Panc1 (cell line): ENCODE results near the gene KRTAP10-4. TPM values are rescaled to one million over a fixed set of nuclear protein-coding genes. Genes with fewer than 3 reads are reported as not detected.
A peak's percentile ranks its signal among the peaks of the same experiment; 100 is the strongest.

Experiments
- ATAC-seq: fragments of 200-7000 bp; cut with Tn5 transposase; 2 replicates; pipeline ENCODE4 v1.9.1; 2020; ENCODE audit warnings: mild to moderate bottlenecking, moderate library complexity
- BruUV-seq: library from RNA; stranded (reverse); fragments of 400-500 nt; replicated peaks from 2 replicates; lab custom pipeline; 2021; lab: Mats Ljungman, UMichigan
- CTCF ChIA-PET: fragments of 300-600 bp; sonication (Branson Sonifier 250); formaldehyde crosslinking; loops from one replicate; lab custom pipeline; 2022; ENCODE audit warnings: antibody characterized with exemption; lab: Charles Lee
- POLR2A ChIA-PET: fragments of 300-600 bp; sonication (Branson Sonifier 250); formaldehyde crosslinking; loops from one replicate; lab custom pipeline; 2022; ENCODE audit warnings: antibody characterized with exemption; lab: Charles Lee
- DNase-seq: peaks from one replicate; pipeline ENCODE4 v3.0.0-alpha.2; 2010; ENCODE audit warnings: low read depth, low spot score
- H3K27ac ChIP-seq: 2 replicates; pipeline ENCODE4 v1.5.1; 2011; ENCODE audit warnings: mild to moderate bottlenecking, low read length, inconsistent platforms
- H3K27me3 ChIP-seq: fragments of 200-500 bp; sonication (Bioruptor generic); 2 replicates; pipeline ENCODE4 v1.6.0; 2014; ENCODE audit warnings: low read length, inconsistent platforms; ENCODE audit not compliant: control insufficient read depth, insufficient read depth
- H3K36me3 ChIP-seq: fragments of 200-500 bp; sonication (Bioruptor generic); 2 replicates; pipeline ENCODE4 v1.5.1; 2014; ENCODE audit warnings: inconsistent platforms, mild to moderate bottlenecking, low read length, moderate library complexity; ENCODE audit not compliant: control insufficient read depth, insufficient read depth
- H3K4me1 ChIP-seq: 2 replicates; pipeline ENCODE4 v1.5.1; 2011; ENCODE audit warnings: inconsistent platforms, mild to moderate bottlenecking, low read length, moderate library complexity; ENCODE audit not compliant: control insufficient read depth, insufficient read depth
- H3K4me3 ChIP-seq, 2 experiments: 2 replicates each; pipeline ENCODE4 v1.5.1; 2011 to 2012; ENCODE audit warnings: low read depth in 2 of 2, low read length in 2 of 2, mild to moderate bottlenecking in 2 of 2, inconsistent platforms in 1 of 2, moderate library complexity in 1 of 2
- H3K9me3 ChIP-seq: fragments of 200-500 bp; sonication (Bioruptor generic); 2 replicates; pipeline ENCODE4 v1.5.1; 2014; ENCODE audit warnings: low read depth, mild to moderate bottlenecking, inconsistent platforms, low read length, moderate library complexity; ENCODE audit not compliant: control insufficient read depth, insufficient read depth
- CTCF ChIP-seq: fragments of 450-650 bp; IDR thresholded peaks from 2 replicates; pipeline ENCODE4 v1.5.1; 2017; ENCODE audit warnings: mild to moderate bottlenecking
- POLR2AphosphoS5 ChIP-seq: IDR thresholded peaks from 2 replicates; pipeline ENCODE4 v1.6.1; 2012; ENCODE audit warnings: mild to moderate bottlenecking, low read depth, low read length, moderate library complexity
- REST ChIP-seq, 2 experiments: IDR thresholded peaks; 2 replicates each; pipeline ENCODE4 v1.6.1; 2011 to 2012; ENCODE audit warnings: low read depth in 2 of 2, control low read depth in 1 of 2, low read length in 1 of 2, mild to moderate bottlenecking in 1 of 2, moderate library complexity in 1 of 2; ENCODE audit not compliant: insufficient read depth in 1 of 2
- SIN3A ChIP-seq: IDR thresholded peaks from 2 replicates; pipeline ENCODE4 v1.6.1; 2012; ENCODE audit warnings: low read depth, mild to moderate bottlenecking, low read length, moderate library complexity, borderline replicate concordance; ENCODE audit not compliant: insufficient read depth
- TCF7L2 ChIP-seq: IDR thresholded peaks from 2 replicates; pipeline ENCODE4 v1.6.1; 2011; ENCODE audit warnings: mild to moderate bottlenecking, low read depth, low read length, inconsistent platforms
- in situ Hi-C: cut with HindIII; loops from 2 replicates; pipeline ENCODE4 v1.10.0; 2016; ENCODE audit warnings: low sequenced_read_pairs, low pct_unique_long_range_greater_than_20kb
- intact Hi-C: fragments of 100-400 bp; cut with micrococcal nuclease; formaldehyde crosslinking; loops from one replicate; pipeline ENCODE4 v1.10.0; 2022; ENCODE audit not compliant: unreplicated experiment
- total RNA-seq: library from RNA; stranded (reverse); gene quantifications from one replicate; pipeline ENCODE4 v1.2.1, GENCODE V29; 2021; ENCODE audit not compliant: unreplicated experiment

Gene KRTAP10-4
- total RNA-seq, 1 experiment from 2014 or later, result not detected

- CTCF ChIA-PET, result interaction anchor here (0.6 kb wide), 1 partner anchor 561 kb away, joined by 4 read pairs; no protein-coding TSS in a partner anchor
- in situ Hi-C loops, result no loop called here
- no peaks in the 10 kb centered on the region; the same call in 1 of the 2 replicates for H3K27me3 ChIP-seq
- H3K27ac ChIP-seq, result no peak overlapping the region
- H3K9me3 ChIP-seq, result 0 out of 2 replicates have a peak, but pooled peaks cover 7% of the 10 kb centered on the region
- intact Hi-C loops, result no loop called here
- H3K4me1 ChIP-seq, result peaks cover 4% of the 10 kb centered on the region; the same call in 1 of the 2 replicates
- no peak overlapping the region for H3K4me3 ChIP-seq
- ATAC-seq, result no peak
- no peak for DNase-seq
- POLR2A ChIA-PET, result interaction anchor here (0.6 kb wide), 1 partner anchor 9 kb away, joined by 3 read pairs; no protein-coding TSS in a partner anchor
- H3K36me3 ChIP-seq, result no peaks in the 10 kb centered on the region
- no peak for TF ChIP-seq REST (IDR thresholded peaks at IDR 0.05; ENCODE audit: insufficient read depth in 1 of 2, low read depth in 2 of 2, low read length in 1 of 2)
- no peak for TF ChIP-seq CTCF
- no peak for TF ChIP-seq SIN3A
- no peak for TF ChIP-seq POLR2AphosphoS5
- no peak for TF ChIP-seq TCF7L2
- no TSS peak for BruUV-seq
These were observed 5.7 kb downstream of the KRTAP10-4 start for GRCh38 chr21:44579056-44579832.

- peaks cover 4% of the 10 kb centered on the region for H3K27me3 ChIP-seq
- no TSS peak for BruUV-seq
- ChIA-PET CTCF (interaction anchor here (0.7 kb wide), 2 partner anchors 30 to 90 kb away, joined by 3 to 4 read pairs; no protein-coding TSS in a partner anchor), POLR2A (no interaction called here)
- intact Hi-C loops, result no loop called here
- H3K4me3 ChIP-seq, result no peak overlapping the region
- no peak for DNase-seq
- 0 out of 2 replicates have a peak, but pooled peaks cover 7% of the 10 kb centered on the region for H3K9me3 ChIP-seq
- no peaks in the 10 kb centered on the region for H3K36me3 ChIP-seq
- peak; percentile 32; the same call in 1 of the 2 replicates for ATAC-seq
- TF ChIP-seq REST (IDR thresholded peaks at IDR 0.05; ENCODE audit: insufficient read depth in 1 of 2, low read depth in 2 of 2, low read length in 1 of 2) (no peak), CTCF (no peak), POLR2AphosphoS5 (no peak), TCF7L2 (no peak), SIN3A (no peak)
- peaks cover 4% of the 10 kb centered on the region; the same call in 1 of the 2 replicates for H3K4me1 ChIP-seq
- in situ Hi-C loops, result no loop called here
- H3K27ac ChIP-seq, result no peak overlapping the region
These were observed 6.3 kb downstream of the KRTAP10-4 start for GRCh38 chr21:44579833-44580144.
